ENCODE data around the gene UTRN.

- TF ChIP-seq, protein P1, sequence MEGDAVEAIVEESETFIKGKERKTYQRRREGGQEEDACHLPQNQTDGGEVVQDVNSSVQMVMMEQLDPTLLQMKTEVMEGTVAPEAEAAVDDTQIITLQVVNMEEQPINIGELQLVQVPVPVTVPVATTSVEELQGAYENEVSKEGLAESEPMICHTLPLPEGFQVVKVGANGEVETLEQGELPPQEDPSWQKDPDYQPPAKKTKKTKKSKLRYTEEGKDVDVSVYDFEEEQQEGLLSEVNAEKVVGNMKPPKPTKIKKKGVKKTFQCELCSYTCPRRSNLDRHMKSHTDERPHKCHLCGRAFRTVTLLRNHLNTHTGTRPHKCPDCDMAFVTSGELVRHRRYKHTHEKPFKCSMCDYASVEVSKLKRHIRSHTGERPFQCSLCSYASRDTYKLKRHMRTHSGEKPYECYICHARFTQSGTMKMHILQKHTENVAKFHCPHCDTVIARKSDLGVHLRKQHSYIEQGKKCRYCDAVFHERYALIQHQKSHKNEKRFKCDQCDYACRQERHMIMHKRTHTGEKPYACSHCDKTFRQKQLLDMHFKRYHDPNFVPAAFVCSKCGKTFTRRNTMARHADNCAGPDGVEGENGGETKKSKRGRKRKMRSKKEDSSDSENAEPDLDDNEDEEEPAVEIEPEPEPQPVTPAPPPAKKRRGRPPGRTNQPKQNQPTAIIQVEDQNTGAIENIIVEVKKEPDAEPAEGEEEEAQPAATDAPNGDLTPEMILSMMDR (conservative IDR thresholded peaks at IDR 0.05; ENCODE audit: low read depth in 2 of 2): no peak
- TF ChIP-seq EZH2 (IDR thresholded peaks at IDR 0.05; ENCODE audit: low read depth, unreplicated experiment): no peak
- no peak for TF ChIP-seq POLR2AphosphoS5 (IDR thresholded peaks at IDR 0.05; ENCODE audit: low read depth)
Measured at GRCh38 chr6:144304223-144304848, 19.2 kb downstream of the UTRN start.

Data from GM23338 (cell line).